Measurements from ENCODE around the gene CSNK1A1. TPM values are rescaled to one million over a fixed set of nuclear protein-coding genes. Genes with fewer than 3 reads are reported as not detected.
"Not testable (repeated sequence)": the region's sequence is repeated elsewhere in the genome, so short reads cannot be mapped to it uniquely, and the experiment has no call there.

The CSNK1A1 gene
- total RNA-seq, 2 donors from 2014 or later = 198 to 214 TPM

DNA sequence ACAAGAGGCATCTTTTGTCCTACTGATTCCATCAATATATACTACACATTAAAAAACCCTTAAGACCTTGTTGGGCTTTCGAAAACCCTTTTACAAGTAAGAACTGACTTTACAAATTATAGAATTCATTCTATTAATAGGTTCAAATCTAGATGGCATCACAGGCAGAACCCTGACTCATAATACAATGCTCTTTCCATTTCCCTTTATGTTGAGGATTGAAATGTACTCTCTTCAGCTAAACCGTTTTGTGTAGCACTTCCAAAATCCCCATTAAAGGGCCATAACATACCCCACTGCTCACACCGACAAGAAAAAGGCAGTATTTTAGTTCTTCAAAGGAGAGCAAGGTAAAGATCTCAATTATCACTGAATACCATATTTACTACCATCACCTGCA lies 11.2 kb downstream of the CSNK1A1 start:
- Mint-ChIP-seq H3K4me1 (peaks cover 13% of the 10 kb centered on the region), H3K27ac (no peak overlapping the region), H3K4me3 (no peak overlapping the region), H3K9me3 (no peaks in the 10 kb centered on the region), H3K36me3 (ENCODE audit: low read depth) (peaks cover 53% of the 10 kb centered on the region), H3K27me3 (ENCODE audit: insufficient read depth) (no peaks in the 10 kb centered on the region)
- no peak for TF ChIP-seq CTCF (conservative IDR thresholded peaks at IDR 0.05)
- no peak overlapping the region for H3K4me3 ChIP-seq (ENCODE audit: low read length)
- 77 to 94% methylated on average over 3 of the region's 3 CpGs for WGBS, 2 experiments (ENCODE audit: insufficient coverage in 1 of 2, insufficient read length in 1 of 2)
- H3K36me3 ChIP-seq (ENCODE audit: control insufficient read depth, insufficient read depth, low read length) = peaks cover 75% of the 10 kb centered on the region
- H3K9ac ChIP-seq (ENCODE audit: extremely low read depth, low read length, poor library complexity, severe bottlenecking) = no peak overlapping the region
- H3K27me3 ChIP-seq (ENCODE audit: control insufficient read depth, insufficient read depth, low read length, poor library complexity, severe bottlenecking) = no peaks in the 10 kb centered on the region
- H3K9me3 ChIP-seq (ENCODE audit: control insufficient read depth, low read length) = no peaks in the 10 kb centered on the region
- peaks cover 5% of the 10 kb centered on the region for H3K4me1 ChIP-seq (ENCODE audit: control insufficient read depth, insufficient read depth, low read length)
- no peak for DNase-seq
- no peak overlapping the region for H3K27ac ChIP-seq (ENCODE audit: low read depth, low read length)

GRCh38 chr5:149537374-149537975 lies 13.8 kb downstream of the CSNK1A1 start:
- TF ChIP-seq CTCF (conservative IDR thresholded peaks at IDR 0.05) = no peak
- no peak overlapping the region for H3K4me3 ChIP-seq (ENCODE audit: low read length)
- H3K4me3 Mint-ChIP-seq = no peak overlapping the region
- H3K36me3 Mint-ChIP-seq (ENCODE audit: low read depth) = peaks cover 56% of the 10 kb centered on the region
- H3K27ac ChIP-seq (ENCODE audit: low read depth, low read length) = no peak overlapping the region
- peaks cover 71% of the 10 kb centered on the region for H3K36me3 ChIP-seq (ENCODE audit: control insufficient read depth, insufficient read depth, low read length)
- H3K27me3 ChIP-seq (ENCODE audit: control insufficient read depth, insufficient read depth, low read length, poor library complexity, severe bottlenecking) = no peaks in the 10 kb centered on the region
- no peaks in the 10 kb centered on the region for H3K9me3 Mint-ChIP-seq
- H3K9ac ChIP-seq (ENCODE audit: extremely low read depth, low read length, poor library complexity, severe bottlenecking) = no peak overlapping the region
- H3K4me1 Mint-ChIP-seq = peaks cover 16% of the 10 kb centered on the region
- DNase-seq = no peak
- H3K27ac Mint-ChIP-seq = peak overlapping the region; percentile 79
- no peaks in the 10 kb centered on the region for H3K27me3 Mint-ChIP-seq (ENCODE audit: insufficient read depth)
- H3K9me3 ChIP-seq (ENCODE audit: control insufficient read depth, low read length) = no peaks in the 10 kb centered on the region
- 96 to 100% methylated on average over 1 of the region's 1 CpG for WGBS, 2 experiments (ENCODE audit: insufficient coverage in 1 of 2, insufficient read length in 1 of 2)
- H3K4me1 ChIP-seq (ENCODE audit: control insufficient read depth, insufficient read depth, low read length) = no peaks in the 10 kb centered on the region

DNA sequence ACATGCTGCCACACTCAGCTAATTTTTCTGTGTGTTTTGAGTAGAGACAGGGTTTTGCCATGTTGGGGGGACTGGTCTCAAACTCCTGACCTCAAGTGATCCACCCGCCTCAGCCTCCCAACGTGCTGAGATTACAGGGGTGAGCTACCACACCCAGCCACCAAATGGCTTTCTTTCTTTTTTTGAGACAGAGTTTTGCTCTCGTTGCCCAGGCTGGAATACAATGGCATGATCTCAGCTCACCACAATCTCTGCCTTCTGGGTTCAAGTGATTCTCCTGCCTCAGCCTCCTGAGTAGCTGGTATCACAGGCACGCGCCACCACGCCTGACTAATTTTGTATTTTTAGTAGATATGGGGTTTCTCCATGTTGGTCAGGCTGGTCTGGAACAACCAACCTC lies 15.5 kb downstream of the CSNK1A1 start:
- H3K36me3 Mint-ChIP-seq (ENCODE audit: low read depth) = peaks cover 54% of the 10 kb centered on the region
- H3K9me3 Mint-ChIP-seq; H3K27me3 ChIP-seq (ENCODE audit: control insufficient read depth, insufficient read depth, low read length, poor library complexity, severe bottlenecking); H3K9ac ChIP-seq (ENCODE audit: extremely low read depth, low read length, poor library complexity, severe bottlenecking); H3K27ac ChIP-seq (ENCODE audit: low read depth, low read length); H3K4me1 ChIP-seq (ENCODE audit: control insufficient read depth, insufficient read depth, low read length); H3K9me3 ChIP-seq (ENCODE audit: control insufficient read depth, low read length); H3K27me3 Mint-ChIP-seq (ENCODE audit: insufficient read depth); H3K4me3 ChIP-seq (ENCODE audit: low read length); H3K4me3 Mint-ChIP-seq; DNase-seq: not testable (repeated sequence)
- WGBS, 2 experiments (ENCODE audit: insufficient coverage in 1 of 2, insufficient read length in 1 of 2) = 92 to 96% methylated on average over 3 to 6 of the region's 6 CpGs
- H3K4me1 Mint-ChIP-seq = peaks cover 17% of the 10 kb centered on the region
- peaks cover 69% of the 10 kb centered on the region for H3K36me3 ChIP-seq (ENCODE audit: control insufficient read depth, insufficient read depth, low read length)
- peak overlapping the region; percentile 17 for H3K27ac Mint-ChIP-seq

- Histone ChIP-seq H3K4me3 (ENCODE audit: low read length) (no peak overlapping the region), H3K4me1 (ENCODE audit: control insufficient read depth, insufficient read depth, low read length) (no peaks in the 10 kb centered on the region), H3K9ac (ENCODE audit: extremely low read depth, low read length, poor library complexity, severe bottlenecking) (no peak overlapping the region), H3K27me3 (ENCODE audit: control insufficient read depth, insufficient read depth, low read length, poor library complexity, severe bottlenecking) (no peaks in the 10 kb centered on the region), H3K9me3 (ENCODE audit: control insufficient read depth, low read length) (no peaks in the 10 kb centered on the region), H3K36me3 (ENCODE audit: control insufficient read depth, insufficient read depth, low read length) (peaks cover 68% of the 10 kb centered on the region), H3K27ac (ENCODE audit: low read depth, low read length) (no peak overlapping the region)
- no peak for TF ChIP-seq CTCF (conservative IDR thresholded peaks at IDR 0.05)
- Mint-ChIP-seq H3K27me3 (ENCODE audit: insufficient read depth) (no peaks in the 10 kb centered on the region), H3K4me3 (no peak overlapping the region), H3K36me3 (ENCODE audit: low read depth) (peaks cover 38% of the 10 kb centered on the region), H3K9me3 (no peaks in the 10 kb centered on the region), H3K4me1 (peaks cover 39% of the 10 kb centered on the region), H3K27ac (no peak overlapping the region)
- WGBS, 2 experiments (ENCODE audit: insufficient coverage in 1 of 2, insufficient read length in 1 of 2) = 78 to 95% methylated on average over 5 to 7 of the region's 7 CpGs
- DNase-seq = no peak
These were observed 18.8 kb downstream of the CSNK1A1 start for GRCh38 chr5:149532413-149532812.
